Measurements from ENCODE around the gene AUTS2. TPM values are rescaled to one million over a fixed set of nuclear protein-coding genes. Genes with fewer than 3 reads are reported as not detected.

Gene AUTS2
- total RNA-seq, 1 experiment from 2014 or later: 42.1 TPM

GRCh38 chr7:69615685-69616084 is 17.4 kb downstream of the AUTS2 start:
- intact Hi-C loops (cut with micrococcal nuclease; ENCODE audit: unreplicated experiment): no loop called here
- no peak for DNase-seq (ENCODE audit: low spot score)
- Histone ChIP-seq H3K27ac (ENCODE audit: low read depth, low read length, poor library complexity, severe bottlenecking) (no peak overlapping the region), H3K4me3 (ENCODE audit: low read depth, low read length, poor library complexity, severe bottlenecking) (no peak overlapping the region), H3K9me3 (ENCODE audit: low read depth, low read length, poor library complexity, severe bottlenecking) (no peaks in the 10 kb centered on the region), H3K4me1 (ENCODE audit: insufficient read depth, low read length, poor library complexity, severe bottlenecking) (peaks cover 32% of the 10 kb centered on the region), H3K27me3 (replicated peaks; ENCODE audit: insufficient read depth, low read depth, low read length, poor library complexity) (no peaks in the 10 kb centered on the region), H3K36me3 (ENCODE audit: insufficient read depth, low read length, poor library complexity, severe bottlenecking) (no peaks in the 10 kb centered on the region)
- BruUV-seq (replicated peaks): no TSS peak
- ChIA-PET CTCF (no interaction called here), POLR2A (ENCODE audit: low non-redundant PET) (no interaction called here)
- no peak for TF ChIP-seq EZH2 (IDR thresholded peaks at IDR 0.05; ENCODE audit: borderline replicate concordance, low read depth, low read length, poor library complexity, severe bottlenecking)
- TF ChIP-seq CTCF (conservative IDR thresholded peaks at IDR 0.05; ENCODE audit: low read depth, low read length): no peak

GRCh38 chr7:69617364-69617763 is 19.1 kb downstream of the AUTS2 start:
- Histone ChIP-seq H3K4me1 (ENCODE audit: insufficient read depth, low read length, poor library complexity, severe bottlenecking) (peaks cover 44% of the 10 kb centered on the region), H3K36me3 (ENCODE audit: insufficient read depth, low read length, poor library complexity, severe bottlenecking) (no peaks in the 10 kb centered on the region), H3K27me3 (replicated peaks; ENCODE audit: insufficient read depth, low read depth, low read length, poor library complexity) (no peaks in the 10 kb centered on the region), H3K4me3 (ENCODE audit: low read depth, low read length, poor library complexity, severe bottlenecking) (no peak overlapping the region), H3K27ac (ENCODE audit: low read depth, low read length, poor library complexity, severe bottlenecking) (no peak overlapping the region), H3K9me3 (ENCODE audit: low read depth, low read length, poor library complexity, severe bottlenecking) (no peaks in the 10 kb centered on the region)
- no peak for DNase-seq (ENCODE audit: low spot score)
- ChIA-PET CTCF (no interaction called here), POLR2A (ENCODE audit: low non-redundant PET) (interaction anchor here (0.5 kb wide), 1 partner anchor 23 kb away, joined by 3 read pairs; no protein-coding TSS in a partner anchor)
- no peak for TF ChIP-seq EZH2 (IDR thresholded peaks at IDR 0.05; ENCODE audit: borderline replicate concordance, low read depth, low read length, poor library complexity, severe bottlenecking)
- TF ChIP-seq CTCF (conservative IDR thresholded peaks at IDR 0.05; ENCODE audit: low read depth, low read length): no peak
- no TSS peak for BruUV-seq (replicated peaks)
- intact Hi-C loops (cut with micrococcal nuclease; ENCODE audit: unreplicated experiment): no loop called here

GRCh38 chr7:69619054-69619453 is 20.8 kb downstream of the AUTS2 start:
- no peaks in the 10 kb centered on the region for H3K9me3 ChIP-seq (ENCODE audit: low read depth, low read length, poor library complexity, severe bottlenecking)
- no peak overlapping the region for H3K27ac ChIP-seq (ENCODE audit: low read depth, low read length, poor library complexity, severe bottlenecking)
- H3K27me3 ChIP-seq (replicated peaks; ENCODE audit: insufficient read depth, low read depth, low read length, poor library complexity): no peaks in the 10 kb centered on the region
- H3K36me3 ChIP-seq (ENCODE audit: insufficient read depth, low read length, poor library complexity, severe bottlenecking): no peaks in the 10 kb centered on the region
- no TSS peak for BruUV-seq (replicated peaks)
- peaks cover 48% of the 10 kb centered on the region for H3K4me1 ChIP-seq (ENCODE audit: insufficient read depth, low read length, poor library complexity, severe bottlenecking)
- ChIA-PET POLR2A (ENCODE audit: low non-redundant PET) (no interaction called here), CTCF (no interaction called here)
- DNase-seq (ENCODE audit: low spot score): no peak
- TF ChIP-seq CTCF (conservative IDR thresholded peaks at IDR 0.05; ENCODE audit: low read depth, low read length) (no peak), EZH2 (IDR thresholded peaks at IDR 0.05; ENCODE audit: borderline replicate concordance, low read depth, low read length, poor library complexity, severe bottlenecking) (no peak)
- intact Hi-C loops (cut with micrococcal nuclease; ENCODE audit: unreplicated experiment): no loop called here
- no peak overlapping the region for H3K4me3 ChIP-seq (ENCODE audit: low read depth, low read length, poor library complexity, severe bottlenecking)

Measured in A673 (cell line).